ENCODE measurements around the gene FAM98A.

The FAM98A gene

DNA sequence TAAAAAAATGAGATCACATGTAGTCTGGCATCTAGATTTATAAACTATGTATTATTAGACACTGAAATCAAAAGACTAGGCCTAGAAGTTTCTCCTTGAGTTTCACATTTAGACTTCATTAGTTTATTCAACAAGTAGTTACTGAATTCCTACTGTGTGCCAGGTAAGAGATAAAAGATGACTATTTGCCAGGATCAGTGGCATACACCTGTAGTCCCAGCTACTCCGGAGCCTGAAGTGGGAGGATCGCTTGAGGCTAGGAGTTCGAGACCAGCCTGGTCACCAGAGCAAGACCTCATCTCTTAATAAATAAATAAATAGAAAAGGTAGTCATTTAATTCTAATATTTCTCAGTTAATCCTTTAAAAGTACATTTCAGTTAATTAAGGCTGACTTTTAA is 2.1 kb downstream of the FAM98A start:
- no peak for DNase-seq

DNA sequence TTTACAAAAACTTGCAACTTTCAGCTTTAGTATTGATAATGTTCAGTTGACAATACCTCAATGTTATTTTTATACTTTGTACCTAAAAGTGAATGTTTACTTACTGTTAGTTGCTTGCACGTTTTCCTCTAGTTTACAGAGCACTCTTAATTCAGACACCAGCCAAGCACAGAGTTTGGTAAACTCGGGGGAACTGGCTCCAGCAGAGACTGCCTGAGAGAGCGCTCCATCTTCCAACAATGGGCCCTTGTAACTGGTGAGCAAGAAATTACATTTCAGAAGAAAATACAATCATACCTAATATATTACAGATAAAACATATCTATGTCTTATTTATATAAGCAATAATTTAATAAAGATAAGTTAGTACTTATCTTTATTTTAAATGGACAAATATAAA is 3.7 kb downstream of the FAM98A start:
- DNase-seq = peak in 6 of 51 donors; percentile 6 to 22 (median 12)

DNA sequence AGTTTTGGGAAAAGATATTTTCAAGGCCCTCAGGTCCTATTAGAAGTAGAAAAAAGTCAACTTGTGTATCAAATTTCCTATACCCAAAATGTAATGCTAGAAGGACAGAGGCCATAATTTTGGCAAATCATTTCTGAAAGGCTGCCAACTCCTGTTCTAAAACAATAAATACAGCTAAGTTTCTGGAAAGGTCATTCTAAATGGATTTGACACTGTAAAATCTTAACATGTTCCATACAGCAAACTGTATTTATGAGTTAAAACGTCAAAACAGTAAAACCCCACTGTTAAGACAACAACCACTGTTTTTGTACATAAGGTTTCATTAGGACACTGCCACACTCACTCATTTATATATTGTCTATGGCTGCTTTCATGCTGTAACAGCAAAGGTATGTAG is 9.7 kb downstream of the FAM98A start:
- no peak for DNase-seq

- no peak for DNase-seq
Measured at GRCh38 chr2:33588232-33588631, 10.9 kb downstream of the FAM98A start.

GRCh38 chr2:33586766-33587165 is 12.3 kb downstream of the FAM98A start:
- no peak for DNase-seq

- peak in 13 of 51 donors; percentile 4 to 46 (median 17) for DNase-seq
Measured at GRCh38 chr2:33583194-33583938, 15.7 kb downstream of the FAM98A start.

DNA sequence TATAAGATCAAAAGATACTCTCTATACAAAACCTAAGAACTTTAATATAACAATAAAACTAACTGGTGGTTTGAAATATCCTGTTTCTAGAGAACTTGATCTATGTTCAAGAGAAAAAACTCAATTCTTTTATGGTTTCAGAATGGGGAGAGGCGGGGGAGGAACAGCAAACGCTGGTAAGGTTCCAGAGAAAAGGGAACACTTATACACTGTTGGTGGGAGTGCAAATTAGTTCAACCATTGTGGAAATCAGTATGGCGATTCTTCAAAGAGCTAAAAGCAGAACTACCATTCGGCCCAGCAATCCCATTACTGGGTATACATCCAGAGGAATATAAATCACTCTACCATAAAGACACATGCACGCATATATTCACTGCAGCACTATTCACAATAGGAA is 17.2 kb downstream of the FAM98A start:
- DNase-seq = no peak

DNA sequence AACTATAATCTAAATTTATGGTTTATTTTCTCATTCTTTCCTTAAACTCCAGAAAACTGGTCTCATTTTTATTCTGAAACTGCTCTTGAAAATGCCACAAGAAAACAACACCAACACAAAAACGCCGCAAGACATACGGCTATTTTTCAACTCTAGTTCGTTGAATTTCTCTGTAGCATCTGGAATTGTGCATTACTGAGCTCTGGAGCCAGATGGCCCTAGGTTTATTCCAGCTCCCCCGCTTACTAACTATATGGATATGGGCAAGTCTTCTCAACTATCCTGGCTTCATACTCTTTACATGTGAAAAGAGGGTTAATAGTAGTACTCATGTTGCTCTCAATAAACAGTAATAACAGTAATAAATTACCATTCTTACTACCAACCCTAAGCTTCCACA is 19.9 kb downstream of the FAM98A start:
- DNase-seq = no peak

DNA sequence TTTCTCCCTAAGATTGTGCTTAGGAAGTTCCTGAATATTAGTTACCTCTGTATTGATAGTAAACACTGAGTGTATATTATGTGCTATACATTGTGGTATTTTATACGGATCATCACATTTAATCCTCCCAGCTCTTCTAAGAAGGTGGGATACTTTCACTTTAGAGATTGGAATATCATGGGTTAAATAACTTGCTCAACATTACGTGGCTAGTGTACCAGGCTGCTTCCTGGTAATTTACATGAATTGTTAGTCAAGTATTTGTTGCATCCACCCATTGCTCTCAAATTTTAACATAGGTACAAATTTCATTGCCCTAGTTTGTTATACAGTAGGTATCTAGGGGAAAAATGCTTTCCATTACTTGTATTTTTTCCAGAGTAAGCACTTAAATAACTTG is 21.4 kb downstream of the FAM98A start:
- DNase-seq = no peak

GRCh38 chr2:33577084-33577483 is 22.0 kb downstream of the FAM98A start:
- DNase-seq = peak in 6 of 51 donors; percentile 14 to 47 (median 23)

GRCh38 chr2:33573657-33574056 is 25.4 kb downstream of the FAM98A start:
- DNase-seq = no peak

DNA sequence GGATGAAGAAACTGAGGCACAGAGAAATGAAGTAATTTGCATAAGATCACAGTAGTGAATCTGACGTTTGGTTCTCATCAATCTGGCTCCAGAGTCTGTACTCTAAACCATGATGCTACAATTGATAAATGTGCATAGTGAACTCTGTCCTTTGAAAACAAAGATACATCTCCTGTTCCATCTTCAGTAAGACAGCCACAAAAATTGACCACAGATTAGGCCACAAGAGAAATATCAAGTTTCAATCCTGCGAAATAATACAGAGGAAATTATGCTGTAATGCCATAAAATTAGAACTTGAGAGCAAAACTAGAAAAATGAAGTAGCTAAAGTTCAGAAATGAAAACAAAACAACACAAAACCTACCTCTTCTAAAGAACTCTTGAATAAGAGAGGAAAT is 28.4 kb downstream of the FAM98A start:
- no peak for DNase-seq

DNA sequence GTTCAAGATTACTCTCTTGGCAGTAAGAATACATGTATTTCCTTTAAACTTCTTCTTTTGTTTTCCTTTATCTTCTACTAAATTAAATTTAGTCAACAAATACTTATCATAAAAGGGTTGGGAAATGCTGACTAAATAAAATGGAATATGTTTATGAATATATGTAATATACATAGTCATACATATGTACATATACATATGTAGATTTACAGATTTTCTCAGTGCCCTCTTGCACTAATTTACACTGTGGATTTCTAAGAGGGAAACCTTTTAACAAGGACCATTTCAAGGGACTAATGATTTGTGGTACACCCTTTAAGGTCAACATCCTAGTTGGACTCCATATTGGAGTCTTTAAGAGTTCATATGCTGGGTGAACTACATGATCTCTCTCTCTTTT is 37.2 kb downstream of the FAM98A start:
- no peak for DNase-seq

DNA sequence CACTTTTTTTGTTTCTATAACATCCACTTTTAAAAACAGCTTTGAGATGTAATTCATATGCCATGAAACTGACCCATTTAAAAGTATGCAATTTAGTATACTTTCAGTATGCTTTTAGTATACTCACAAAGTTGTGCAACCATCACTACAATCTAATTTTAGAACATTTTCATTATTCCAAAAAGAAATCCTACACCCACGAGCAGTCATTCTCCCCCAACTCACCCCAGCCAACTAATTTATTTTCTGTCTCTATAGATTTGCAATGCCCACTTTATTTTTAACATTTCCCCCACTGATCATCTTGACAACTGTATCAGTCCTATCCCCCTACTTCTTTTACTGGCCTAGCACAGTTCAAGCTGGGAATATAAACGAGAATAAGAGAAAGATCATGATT is 39.1 kb downstream of the FAM98A start:
- DNase-seq = no peak

DNA sequence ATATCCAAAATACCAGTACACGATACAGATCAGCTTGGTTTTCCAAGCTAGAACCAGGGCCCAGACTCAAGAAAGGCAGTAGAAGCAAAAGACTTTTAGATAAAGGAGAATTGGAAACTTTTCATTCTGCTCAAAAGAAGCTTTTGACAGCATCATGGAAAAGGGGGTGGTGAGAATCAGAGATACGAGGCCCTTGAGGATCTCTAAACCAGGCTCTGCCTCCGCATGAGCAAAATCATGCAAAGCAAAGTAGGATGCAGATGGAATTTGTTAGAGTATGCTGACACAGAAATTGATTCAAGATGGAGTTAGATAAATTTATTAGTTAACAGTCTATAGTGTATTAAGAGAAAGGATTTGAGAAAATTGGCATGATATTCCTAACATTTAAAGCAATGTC is 39.8 kb downstream of the FAM98A start:
- DNase-seq = no peak

DNA sequence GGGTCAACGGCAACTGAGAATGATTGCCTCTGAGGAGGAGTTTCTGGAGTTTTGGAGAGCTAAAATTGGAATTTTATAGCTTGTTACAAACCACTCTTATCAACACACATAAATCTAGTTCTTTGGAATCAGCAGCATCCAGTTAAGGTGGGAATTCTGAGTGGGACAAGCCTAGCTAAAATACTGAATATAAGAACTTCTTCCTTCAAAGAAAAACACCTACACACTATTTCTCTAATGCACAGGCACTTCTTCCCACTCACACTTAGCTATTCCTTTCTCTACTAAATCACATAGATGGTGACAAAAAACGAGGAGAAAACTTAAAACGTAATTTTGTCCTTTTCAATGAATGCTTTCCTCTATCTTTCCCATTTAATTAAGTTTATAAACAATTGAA is 43.4 kb downstream of the FAM98A start:
- DNase-seq = peak in 1 of 51 donors; percentile 12

GRCh38 chr2:33552758-33553461 is 46.2 kb downstream of the FAM98A start:
- no peak for DNase-seq

DNA sequence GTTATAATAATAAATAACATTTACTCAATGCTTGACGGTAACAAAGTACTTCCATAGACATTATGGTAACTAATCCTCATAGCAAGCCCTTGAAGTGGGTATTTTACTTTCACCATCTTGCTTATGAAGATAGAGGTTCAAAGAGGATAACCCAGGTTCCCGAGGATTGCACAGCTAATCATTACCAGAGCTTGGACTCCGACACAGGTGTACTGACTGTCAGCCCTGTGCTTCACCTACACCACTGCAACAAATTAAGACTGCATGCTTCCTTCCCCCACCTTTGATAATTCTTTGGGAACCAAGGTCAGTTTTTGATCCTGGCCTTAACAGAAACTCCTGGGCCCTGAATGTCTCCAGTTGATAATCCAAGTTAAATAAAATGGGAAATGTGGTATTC is 48.9 kb downstream of the FAM98A start:
- no peak for DNase-seq

DNA sequence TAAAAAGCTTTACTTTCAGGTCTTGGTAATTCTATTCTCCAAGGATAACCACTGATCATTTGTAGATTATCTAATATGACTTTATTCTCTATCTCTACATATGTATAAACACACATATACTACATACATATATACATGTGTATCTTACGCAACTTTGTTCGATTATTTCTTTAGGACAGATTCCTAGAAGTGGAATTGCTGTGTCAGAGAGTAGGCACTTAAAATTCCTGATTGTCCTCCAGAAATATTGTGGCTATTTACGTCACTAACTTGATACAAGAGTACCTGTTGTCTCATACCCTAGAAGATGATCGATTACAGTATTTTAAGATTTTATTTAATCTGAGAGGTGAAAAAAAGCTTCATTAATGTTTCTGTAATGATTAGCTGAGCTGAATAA is 57.9 kb downstream of the FAM98A start:
- DNase-seq = no peak

DNA sequence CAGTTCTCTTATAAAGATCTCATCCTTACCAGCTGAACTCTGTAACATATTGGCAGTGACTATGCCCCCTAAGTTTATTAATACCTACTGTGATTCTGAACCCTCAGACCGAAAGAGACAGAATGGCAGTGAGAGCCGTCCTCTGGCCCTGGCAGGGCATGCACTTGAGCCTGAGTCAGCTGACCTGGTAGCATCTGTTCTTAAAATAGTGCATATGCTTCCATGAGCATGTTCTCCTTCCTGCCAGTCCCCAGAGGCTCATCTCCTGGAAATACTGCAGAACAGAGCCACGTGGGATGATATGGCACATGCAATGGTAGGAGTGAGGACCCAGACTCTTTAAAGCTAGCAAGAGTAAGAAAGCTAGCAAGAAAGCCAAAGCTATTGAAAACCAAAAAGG is 63.7 kb downstream of the FAM98A start:
- no peak for DNase-seq
